HepG2 (cell line): ENCODE measurements around the gene AP3B1. TPM values are rescaled to one million over a fixed set of nuclear protein-coding genes. Genes with fewer than 3 reads are reported as not detected.

Experiments
- ATAC-seq: fragments of 200-7000 bp; cut with Tn5 transposase; 3 replicates; pipeline ENCODE4 v1.9.1; 2020; ENCODE audit warnings: mild to moderate bottlenecking, moderate library complexity
- BruUV-seq: library from RNA; stranded (reverse); fragments of 400-500 nt; replicated peaks from 2 replicates; lab custom pipeline; 2021; lab: Mats Ljungman, UMichigan
- CTCF ChIA-PET: fragments of 300-600 bp; formaldehyde crosslinking; extraction: SDS; loops from one replicate; lab custom pipeline; 2021; ENCODE audit warnings: low total read pairs, inconsistent platforms, low intra/inter-chr PET ratio; lab: Yijun Ruan, JAX
- POLR2A ChIA-PET: fragments of 350-600 bp; sonication (Branson Sonifier 250); formaldehyde crosslinking; loops from one replicate; lab custom pipeline; 2020; ENCODE audit warnings: antibody characterized with exemption, inconsistent platforms; lab: Yijun Ruan, JAX
- DNase-seq: peaks from one replicate; pipeline ENCODE4 v3.0.0-alpha.2; 2015; ENCODE audit warnings: low spot score
- FAIRE-seq: peaks from 3 replicates; lab custom pipeline; 2011; peaks lifted over from hg19 to GRCh38; lab: Jason Lieb, UNC
- H2AFZ ChIP-seq: one replicate; pipeline ENCODE4 v1.6.1; 2011; ENCODE audit warnings: low read length, inconsistent platforms
- H3K27ac ChIP-seq: fragments of 300-600 bp; 3 replicates; pipeline ENCODE4 v1.8.0; 2011; ENCODE audit warnings: mixed run types, mild to moderate bottlenecking, mixed read lengths, low read length, inconsistent platforms; ENCODE audit not compliant: insufficient read depth; ENCODE audit errors: extremely low read length
- H3K27me3 ChIP-seq, 2 experiments: fragments of 200-600 bp in 1 of 2; 2 replicates in 1 of 2; 3 replicates in 1 of 2; pipeline versions ENCODE4 v1.6.0 to v1.8.0; 2011; ENCODE audit warnings: low read length in 2 of 2, mild to moderate bottlenecking in 2 of 2, moderate library complexity in 2 of 2, inconsistent platforms in 1 of 2; ENCODE audit not compliant: insufficient read depth in 2 of 2, control insufficient read depth in 1 of 2
- H3K36me3 ChIP-seq, 2 experiments: fragments of 200-600 bp in 1 of 2; replicated peaks in 1 of 2; 2 replicates in 1 of 2; 3 replicates in 1 of 2; pipeline versions ENCODE4 v1.5.1 to v1.8.0; 2011; ENCODE audit warnings: low read length in 2 of 2, inconsistent platforms in 1 of 2; ENCODE audit not compliant: insufficient read depth in 2 of 2, control insufficient read depth in 1 of 2
- H3K4me1 ChIP-seq: 2 replicates; pipeline ENCODE4 v1.5.1; 2012; ENCODE audit warnings: low read length, inconsistent platforms; ENCODE audit not compliant: insufficient read depth
- H3K4me2 ChIP-seq: 2 replicates; pipeline ENCODE4 v1.6.0; 2011; ENCODE audit warnings: low read depth, low read length, inconsistent platforms
- H3K4me3 ChIP-seq, 3 experiments: fragments of 200-600 bp in 1 of 3; sonication (generic), shearing (Covaris generic) in 1 of 3; replicated peaks in 1 of 3; 2 replicates each; pipeline ENCODE4 v1.5.1; 2011 to 2016; ENCODE audit warnings: low read length in 3 of 3, inconsistent platforms in 2 of 3, low read depth in 2 of 3, mild to moderate bottlenecking in 2 of 3, control low read depth in 1 of 3, mixed read lengths in 1 of 3; ENCODE audit not compliant: insufficient read depth in 1 of 3
- H3K79me2 ChIP-seq: one replicate; pipeline ENCODE4 v1.6.1; 2011; ENCODE audit warnings: low read length, inconsistent platforms; ENCODE audit not compliant: insufficient read depth
- H3K9ac ChIP-seq: 2 replicates; pipeline ENCODE4 v1.6.0; 2011; ENCODE audit warnings: mild to moderate bottlenecking, low read depth, low read length, inconsistent platforms; ENCODE audit not compliant: insufficient read depth
- H3K9me3 ChIP-seq: 2 replicates; pipeline ENCODE4 v1.5.1; 2012; ENCODE audit warnings: mild to moderate bottlenecking, low read length
- H4K20me1 ChIP-seq: 2 replicates; pipeline ENCODE4 v1.6.0; 2011; ENCODE audit warnings: inconsistent platforms, mild to moderate bottlenecking, low read length, moderate library complexity; ENCODE audit not compliant: insufficient read depth
- ATF1 ChIP-seq: IDR thresholded peaks from 2 replicates; pipeline ENCODE4 v1.6.1; 2016; ENCODE audit warnings: mild to moderate bottlenecking, control low read depth
- FOXK2 ChIP-seq: fragments of 450-650 bp; IDR thresholded peaks from 2 replicates; pipeline ENCODE4 v1.6.1; 2016
- LRRFIP1 ChIP-seq: sonication (generic); formaldehyde crosslinking; conservative IDR thresholded peaks from 2 replicates; pipeline ENCODE4 v1.4.0; 2020; ENCODE audit warnings: missing genetic modification reagents
- MED13 ChIP-seq: sonication (generic); formaldehyde crosslinking; IDR thresholded peaks from 2 replicates; pipeline ENCODE4 v1.5.0; 2020; ENCODE audit warnings: missing genetic modification reagents
- MTA3 ChIP-seq: sonication (generic); formaldehyde crosslinking; IDR thresholded peaks from 2 replicates; pipeline ENCODE4 v1.4.0; 2020; ENCODE audit warnings: missing genetic modification reagents
- SETDB1 ChIP-seq: sonication (generic); formaldehyde crosslinking; IDR thresholded peaks from 2 replicates; pipeline ENCODE4 v1.5.1; 2020; ENCODE audit warnings: missing genetic modification reagents, mild to moderate bottlenecking, borderline replicate concordance
- SKIL ChIP-seq: sonication (generic); formaldehyde crosslinking; IDR thresholded peaks from 2 replicates; pipeline ENCODE4 v1.8.0; 2022; ENCODE audit warnings: missing genetic modification reagents, mild to moderate bottlenecking, moderate library complexity, borderline replicate concordance
- ZBTB44 ChIP-seq: sonication (generic); formaldehyde crosslinking; IDR thresholded peaks from 2 replicates; pipeline ENCODE4 v1.4.0; 2020; ENCODE audit warnings: missing genetic modification reagents
- ZFP36 ChIP-seq: fragments of 150-350 bp; IDR thresholded peaks from 2 replicates; pipeline ENCODE4 v1.6.1; 2018; ENCODE audit warnings: borderline replicate concordance, low read length, low read depth; ENCODE audit not compliant: partially characterized antibody
- ZNF232 ChIP-seq: sonication (generic); formaldehyde crosslinking; IDR thresholded peaks from 2 replicates; pipeline ENCODE4 v1.4.0; 2020; ENCODE audit warnings: missing genetic modification reagents, borderline replicate concordance
- ZNF292 ChIP-seq: sonication (generic); formaldehyde crosslinking; IDR thresholded peaks from 2 replicates; pipeline ENCODE4 v1.8.1; 2022; ENCODE audit warnings: mild to moderate bottlenecking, low read depth, missing genetic modification reagents, borderline replicate concordance
- ZNF3 ChIP-seq: IDR thresholded peaks from 2 replicates; pipeline ENCODE4 v1.7.0; 2017; ENCODE audit warnings: inconsistent platforms
- ZNF605 ChIP-seq: sonication (generic); formaldehyde crosslinking; IDR thresholded peaks from 2 replicates; pipeline ENCODE4 v1.8.0; 2022; ENCODE audit warnings: mild to moderate bottlenecking, missing genetic modification reagents
- ZNF816 ChIP-seq: sonication (generic); formaldehyde crosslinking; IDR thresholded peaks from 2 replicates; pipeline ENCODE4 v1.8.0; 2022; ENCODE audit warnings: missing genetic modification reagents, mild to moderate bottlenecking, borderline replicate concordance
- ZSCAN20 ChIP-seq: sonication (generic); formaldehyde crosslinking; IDR thresholded peaks from 2 replicates; pipeline ENCODE4 v1.4.0; 2020; ENCODE audit warnings: missing genetic modification reagents, mild to moderate bottlenecking, borderline replicate concordance
- ZSCAN5A ChIP-seq: sonication (generic); formaldehyde crosslinking; IDR thresholded peaks from 2 replicates; pipeline ENCODE4 v1.8.0; 2022; ENCODE audit warnings: mild to moderate bottlenecking, missing genetic modification reagents, borderline replicate concordance
- WGBS: methylation state at CpG from one replicate; pipeline ENCODE4 v1.1.6; 2017; ENCODE audit warnings: low lambda C conversion rate; 5-methylcytosine and 5-hydroxymethylcytosine counted together
- in situ Hi-C: cut with HindIII; loops from 2 replicates; pipeline ENCODE4 v1.10.0; 2017; ENCODE audit warnings: low pct_unique_long_range_greater_than_20kb; ENCODE audit not compliant: extremely low pct_ligation_motif_present
- intact Hi-C: fragments of 100-400 bp; cut with micrococcal nuclease; formaldehyde crosslinking; loops from one replicate; pipeline ENCODE4 v1.10.0; 2022; ENCODE audit not compliant: unreplicated experiment
- polyA plus RNA-seq, 8 experiments: library from polyadenylated mRNA; depleted of rRNA in 3 of 8; stranded (reverse) in 7 of 8; unstranded in 1 of 8; fragments of >200 nt; fragmentation: Illumina TruSeq in 4 of 8; extraction: Trizol in 4 of 8; gene quantifications; 2 replicates each; pipeline versions ENCODE4 v1.2.1 to v1.2.3, GENCODE V29; 2011 to 2016; ENCODE audit warnings: low read depth in 4 of 8, missing spikeins in 1 of 8, mixed read lengths in 1 of 8; ENCODE audit not compliant: insufficient read depth in 1 of 8
- total RNA-seq, 5 experiments: library from RNA; depleted of rRNA; stranded (reverse); fragments of >200 nt; fragmentation: Illumina TruSeq; extraction: Trizol; gene quantifications; 2 replicates each; pipeline ENCODE4 v1.2.3, GENCODE V29; 2016; ENCODE audit warnings: low read depth in 1 of 5

The AP3B1 gene
- total and polyA plus RNA-seq, 2 of the 13 experiments (the other 11 are each of a cell fraction or from before 2014, with no cell fraction given) = 37.7 to 51.2 TPM

- TF ChIP-seq ZBTB44 (CRISPR knock-in tag) (no peak), SETDB1 (CRISPR knock-in tag) (no peak), MTA3 (CRISPR knock-in tag) (no peak), ZSCAN5A (CRISPR knock-in tag) (no peak), ZNF232 (CRISPR knock-in tag) (no peak), ATF1 (CRISPR knock-in tag) (no peak), MED13 (no peak), ZNF816 (CRISPR knock-in tag) (no peak)
Observed at GRCh38 chr5:78078858-78079257, 215.6 kb downstream of the AP3B1 start (continued).

- BruUV-seq = no TSS peak
- Histone ChIP-seq H3K36me3 (no peaks in the 10 kb centered on the region; a peak in 2 of 5 replicates), H2AFZ (no peak overlapping the region), H3K9me3 (no peaks in the 10 kb centered on the region), H3K27ac (no peak overlapping the region), H4K20me1 (no peaks in the 10 kb centered on the region), H3K27me3 (no peaks in the 10 kb centered on the region), H3K4me1 (no peaks in the 10 kb centered on the region), H3K9ac (no peak overlapping the region), H3K4me2 (no peak overlapping the region), H3K4me3 (no peak overlapping the region), H3K79me2 (no peaks in the 10 kb centered on the region)
- POLR2A ChIA-PET = no interaction called here
- 95% methylated on average over 4 of the region's 4 CpGs for WGBS
- FAIRE-seq (no peak), DNase-seq (no peak), ATAC-seq (no peak)
- CTCF ChIA-PET = no interaction called here
- in situ Hi-C loops = no loop called here
- intact Hi-C loops = no loop called here
- TF ChIP-seq SKIL (CRISPR knock-in tag) (no peak), ZNF292 (CRISPR knock-in tag) (no peak), ZFP36 (no peak), FOXK2 (no peak), ZNF3 (CRISPR knock-in tag) (no peak), ZNF605 (CRISPR knock-in tag) (no peak), LRRFIP1 (CRISPR knock-in tag) (no peak), ZSCAN20 (CRISPR knock-in tag) (no peak)
Observed at GRCh38 chr5:78077369-78078068, 217.0 kb downstream of the AP3B1 start.
